AML-193 (cell line): Measurements from ENCODE around the gene DCAF6.

Experiments used
- DNase-seq, 2 experiments: peaks; one replicate each; lab custom pipeline; 2025; lab: John Stamatoyannopoulos, UW

Gene DCAF6

DNA sequence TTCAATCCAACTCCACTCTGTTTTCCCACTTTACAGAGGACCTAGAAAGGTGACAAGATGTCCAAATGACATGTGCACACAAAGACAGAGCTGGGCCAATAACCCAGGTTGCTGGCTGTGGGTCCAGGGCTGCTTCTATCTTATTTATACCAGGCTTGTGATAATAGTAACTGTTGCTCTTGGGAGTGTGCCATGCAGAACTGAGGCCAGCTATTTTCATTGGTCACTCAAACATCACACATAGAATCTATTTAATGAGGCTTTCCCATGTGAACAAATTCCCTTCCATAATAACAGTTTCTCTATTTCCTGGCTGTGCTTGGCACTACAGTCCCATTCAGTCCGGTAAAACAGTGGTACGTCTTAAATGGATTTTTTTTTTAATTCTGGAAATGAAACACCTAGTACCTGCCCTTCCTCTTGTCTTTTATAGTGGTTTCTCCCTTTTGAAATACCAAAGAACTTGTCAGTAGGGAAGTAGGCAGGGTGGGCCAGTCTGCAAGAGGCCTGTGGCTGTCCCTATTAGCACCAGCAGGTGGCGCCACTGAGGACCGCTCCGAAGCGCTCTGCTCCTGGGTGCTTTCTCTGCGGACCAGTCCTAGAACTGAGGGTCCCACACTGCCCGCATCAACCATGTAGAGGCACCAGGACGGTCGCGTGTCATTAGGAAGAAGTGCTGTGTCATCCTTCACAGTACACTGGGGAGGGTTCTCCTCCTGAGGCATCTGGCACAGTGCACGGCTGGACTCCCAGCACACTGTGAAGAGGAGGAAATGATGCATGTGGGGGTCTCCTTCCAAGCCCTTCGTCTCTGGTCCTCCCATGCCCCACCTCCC, 148.1 kb downstream of the DCAF6 start:
- peak; percentile 43 to 45 for DNase-seq

DNA sequence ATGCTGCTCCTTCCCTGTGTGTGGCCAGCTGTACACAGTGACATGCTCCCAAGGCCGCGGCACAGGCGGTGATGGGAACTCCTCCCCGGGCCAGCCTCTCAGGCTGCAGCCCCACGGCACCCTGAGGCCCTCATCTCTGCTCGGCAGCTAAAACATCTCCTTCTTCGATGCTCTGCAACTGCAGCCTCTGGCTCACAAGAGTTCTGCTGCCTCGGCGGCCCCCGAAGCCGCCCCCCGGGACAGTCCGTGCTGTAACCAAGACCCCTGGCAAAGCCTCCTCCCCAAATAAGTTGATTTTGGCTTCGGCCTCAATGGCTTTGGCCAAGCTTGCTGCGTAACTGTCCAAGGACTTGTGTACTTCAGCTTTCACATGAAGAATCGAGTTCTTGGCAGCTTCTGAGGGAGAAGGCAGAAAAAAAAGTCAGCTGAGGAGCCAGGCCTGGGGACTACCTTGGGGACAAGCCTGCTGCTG, 149.0 kb downstream of the DCAF6 start:
- DNase-seq, result no peak

DNA sequence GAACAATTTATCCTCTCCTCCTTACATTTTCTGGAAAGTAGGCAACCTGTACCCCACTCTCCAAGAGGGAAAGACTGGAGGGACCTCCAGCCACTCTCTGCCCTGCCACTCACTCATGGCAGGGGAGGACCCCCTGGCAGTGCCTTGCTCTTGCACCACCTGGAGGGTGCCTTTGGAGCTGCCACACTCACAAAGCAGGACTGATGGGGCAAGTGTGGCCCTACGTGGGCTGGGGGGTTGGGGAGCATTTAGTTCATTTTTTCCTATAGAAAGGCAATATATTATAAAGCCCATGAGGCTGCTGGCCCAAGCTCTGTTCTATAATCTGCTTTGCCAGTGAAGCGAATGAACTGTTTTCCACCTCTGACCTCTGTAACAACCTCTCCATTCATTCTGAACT, 150.0 kb downstream of the DCAF6 start:
- DNase-seq, result no peak

DNA sequence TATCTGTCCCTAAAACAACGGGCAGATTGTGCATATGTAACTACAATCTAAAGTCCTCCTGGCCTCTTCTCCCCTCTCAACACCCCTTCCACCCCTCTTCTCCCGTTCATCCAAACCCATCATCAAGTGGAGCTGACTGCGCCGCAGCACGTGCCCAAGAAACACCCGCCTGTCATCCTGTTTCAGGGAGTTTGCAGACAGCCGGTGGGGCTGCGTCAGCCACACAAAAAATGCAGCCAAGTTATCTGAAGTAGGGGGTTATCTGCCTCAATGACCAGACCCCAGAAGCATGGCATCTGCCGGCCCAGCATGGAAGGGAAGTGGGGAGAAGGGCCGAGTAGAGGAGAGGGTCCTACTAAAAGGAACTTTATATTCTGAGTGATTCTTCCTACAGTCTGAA, 151.2 kb downstream of the DCAF6 start:
- DNase-seq, result no peak

DNA sequence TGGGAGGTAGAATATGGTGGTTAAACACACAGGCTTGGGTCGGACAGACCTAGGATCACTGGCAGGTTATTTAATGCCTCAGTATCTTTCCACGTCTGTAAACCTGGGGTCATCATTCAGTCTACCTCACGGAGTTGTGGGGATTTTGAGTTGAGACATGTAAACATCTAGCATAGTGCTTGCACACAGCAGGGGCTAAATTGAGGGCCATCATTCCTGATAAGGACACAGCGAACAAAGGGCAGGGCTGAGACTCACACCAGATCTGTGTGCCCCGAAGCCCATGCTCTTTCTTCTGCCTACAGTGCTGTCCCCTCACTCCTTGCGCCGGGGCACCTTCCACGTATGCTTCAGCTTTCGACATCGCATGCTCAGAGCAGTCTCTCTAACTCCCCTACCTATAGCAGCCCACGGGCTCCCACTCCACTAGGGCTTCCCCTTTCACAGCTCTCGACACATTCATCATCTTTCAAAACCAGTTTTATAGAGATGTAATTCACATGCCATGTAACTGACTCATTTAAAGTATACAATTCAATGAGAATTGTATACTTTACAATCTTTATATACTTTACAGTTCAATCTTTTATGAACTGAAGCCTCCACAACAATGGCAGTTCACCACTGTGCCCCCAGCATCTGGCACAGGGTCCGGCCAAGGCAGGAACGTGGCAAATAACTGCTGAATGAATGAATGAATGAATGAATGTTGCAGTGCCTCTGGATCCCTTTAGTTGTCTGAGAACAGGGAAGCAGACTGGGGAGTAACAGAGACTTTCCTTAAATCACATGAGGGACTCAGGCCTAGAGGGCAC, 152.2 kb downstream of the DCAF6 start:
- no peak for DNase-seq

DNA sequence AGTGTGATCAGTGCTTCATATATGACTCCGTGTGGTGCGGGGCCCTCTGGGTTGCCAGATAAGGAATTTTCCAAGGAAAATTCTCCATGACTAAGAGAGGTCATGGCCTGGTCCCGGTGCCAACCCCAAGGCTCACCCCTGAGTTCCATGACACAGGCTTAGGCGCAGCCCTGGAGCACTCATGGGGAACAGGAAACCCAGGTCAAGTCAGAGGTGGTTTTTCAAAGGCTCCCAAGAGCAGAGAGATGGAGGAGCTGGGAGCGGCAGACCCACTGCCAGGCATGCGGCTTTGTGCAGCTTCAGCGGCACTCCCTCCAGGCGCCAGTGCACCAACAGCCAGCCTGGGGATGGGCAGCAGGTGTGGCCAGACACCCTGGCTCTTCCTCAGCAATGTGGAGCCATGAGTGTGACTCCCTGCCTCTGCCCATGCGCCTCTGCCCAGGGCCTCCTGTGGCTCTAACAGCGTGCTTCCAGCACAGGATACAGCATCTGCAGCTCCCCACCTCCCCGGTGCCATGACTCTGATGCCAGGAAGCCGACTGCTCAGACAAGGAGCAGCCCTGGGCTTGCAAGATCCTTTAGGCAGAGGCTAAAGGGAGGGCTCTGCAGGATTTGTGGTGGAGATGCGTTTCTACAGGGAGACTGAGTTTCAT, 153.0 kb downstream of the DCAF6 start:
- DNase-seq, result no peak

DNA sequence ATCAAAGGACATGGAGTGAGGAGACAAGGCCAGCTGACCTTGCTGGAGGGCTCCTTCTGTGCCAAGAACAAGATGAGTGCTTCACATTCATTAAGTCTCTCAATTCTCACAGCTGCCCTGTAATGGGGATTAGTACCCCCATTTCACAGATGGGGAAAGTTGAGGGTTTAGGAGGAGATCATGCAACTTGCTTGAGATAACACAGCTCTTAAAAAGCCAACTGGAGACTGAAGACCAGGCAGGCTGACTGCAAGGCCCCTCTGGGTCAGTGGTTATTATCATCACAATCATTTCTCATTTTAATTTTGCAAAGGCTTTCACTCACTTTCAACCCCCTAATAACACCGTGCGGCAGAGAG, 153.5 kb downstream of the DCAF6 start:
- DNase-seq, result no peak

DNA sequence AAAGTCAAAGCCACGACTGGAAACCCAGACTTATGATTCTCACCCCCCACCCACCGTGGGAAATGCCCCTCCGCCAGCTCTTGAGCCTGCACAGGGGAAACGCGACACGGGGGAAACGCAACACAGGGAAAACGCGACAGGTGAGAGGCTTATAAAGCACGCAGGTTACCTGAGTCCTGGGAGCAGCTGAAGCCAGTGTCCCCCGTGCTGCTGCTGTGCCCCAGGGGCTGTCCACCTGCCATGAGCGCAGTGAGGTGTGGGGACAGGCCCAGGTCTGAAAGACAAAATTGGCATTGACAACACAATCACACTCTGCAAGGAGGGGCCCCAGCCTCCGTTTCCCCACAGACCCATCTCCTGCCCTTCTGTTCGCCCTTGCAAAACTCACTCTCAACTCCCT, 153.9 kb downstream of the DCAF6 start:
- no peak for DNase-seq

DNA sequence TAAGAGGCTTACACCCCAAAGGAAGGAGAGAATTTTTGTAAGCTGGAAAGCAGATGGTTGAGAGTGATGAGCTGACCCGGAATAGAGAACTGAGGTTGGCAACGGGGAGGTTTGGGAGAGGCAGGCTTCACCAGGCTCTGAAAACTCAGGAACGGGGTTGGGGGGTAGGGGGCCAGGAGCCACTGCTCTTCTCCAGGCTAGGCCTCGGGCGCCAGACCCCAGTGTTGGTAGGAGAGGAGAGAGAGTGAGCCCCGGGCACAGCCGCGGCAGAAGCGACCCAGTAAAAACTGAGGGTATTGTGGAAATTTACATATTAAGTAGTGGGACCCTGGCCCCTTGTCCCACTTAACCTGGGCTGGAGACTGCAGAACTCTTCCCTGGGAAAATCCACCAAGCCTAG, 154.6 kb downstream of the DCAF6 start:
- no peak for DNase-seq

DNA sequence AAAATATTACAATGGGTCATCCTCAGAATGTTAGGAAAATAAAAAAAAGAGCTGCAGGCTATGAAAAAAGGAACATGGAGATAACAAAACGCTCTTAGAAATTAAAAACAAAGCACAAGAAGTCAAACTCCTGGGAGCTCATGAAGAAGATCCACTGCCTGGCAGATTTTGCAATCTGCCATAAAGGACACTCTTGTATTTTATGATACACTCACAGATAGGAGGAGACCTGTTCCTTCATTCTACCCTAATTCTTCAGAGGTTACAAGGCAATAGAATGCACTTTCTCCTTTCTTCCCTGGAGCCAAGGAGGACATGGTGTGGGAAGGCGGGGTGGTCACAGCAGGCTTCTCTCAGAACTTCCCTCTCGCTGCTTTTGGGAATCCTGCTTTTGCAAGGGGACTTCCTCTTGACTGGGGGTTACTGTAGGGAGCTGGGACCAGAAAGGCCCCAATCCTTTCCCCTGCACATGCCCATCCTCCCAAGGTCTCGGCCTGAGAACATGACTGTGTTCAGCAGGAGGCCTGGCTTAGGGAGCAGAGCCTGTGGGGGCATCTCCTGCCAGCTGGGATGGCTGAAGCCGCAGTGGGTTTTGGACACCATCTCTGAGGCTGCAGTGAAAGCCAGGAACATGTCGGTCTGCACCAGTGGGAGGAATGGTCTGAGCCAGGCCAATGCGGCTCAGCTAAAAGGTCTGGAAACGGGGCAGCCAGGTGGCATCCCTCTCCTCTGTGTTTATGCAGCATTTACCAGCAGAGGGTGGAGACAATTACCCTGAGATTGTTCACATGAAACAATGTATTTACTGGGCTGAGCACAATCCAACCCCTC, 155.5 kb downstream of the DCAF6 start:
- DNase-seq, result no peak

DNA sequence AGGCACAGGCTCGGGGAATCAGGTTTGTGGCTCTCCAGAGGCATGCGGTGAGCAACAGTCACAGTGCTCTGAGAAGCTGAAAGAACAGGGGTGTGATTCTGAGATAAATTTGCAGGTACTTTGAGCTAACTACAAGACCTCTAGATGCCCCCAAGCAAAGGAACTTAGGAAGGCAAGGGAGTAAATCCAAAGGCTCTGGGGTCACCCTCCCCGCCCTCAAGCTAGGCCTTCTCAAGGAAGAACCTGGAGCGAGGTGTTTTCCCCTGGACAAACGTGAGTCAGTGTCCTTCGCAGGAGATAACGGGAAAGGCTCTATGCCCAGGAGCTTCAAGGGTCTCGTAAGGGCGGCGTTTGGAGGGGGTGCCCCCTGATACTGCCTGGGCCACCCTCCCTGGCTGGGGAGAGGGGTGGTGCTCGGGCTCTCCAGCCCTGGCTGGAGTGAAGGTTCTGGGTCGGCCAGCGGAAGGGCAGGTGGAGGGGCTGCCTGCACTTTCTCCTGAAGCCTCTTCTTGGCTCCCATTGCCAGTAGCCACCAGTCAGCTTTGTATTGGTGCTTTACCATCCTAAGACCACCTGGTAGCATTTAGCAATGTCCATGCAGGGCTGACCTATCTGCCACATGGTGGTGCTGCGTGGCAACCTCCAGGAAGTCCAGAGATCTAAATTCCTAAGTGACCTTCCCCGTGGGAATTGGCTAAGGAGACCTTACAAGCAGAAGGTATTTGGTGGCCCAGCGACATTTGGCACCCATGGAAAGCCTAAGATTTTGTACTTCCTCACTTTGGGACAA, 156.3 kb downstream of the DCAF6 start:
- no peak for DNase-seq

DNA sequence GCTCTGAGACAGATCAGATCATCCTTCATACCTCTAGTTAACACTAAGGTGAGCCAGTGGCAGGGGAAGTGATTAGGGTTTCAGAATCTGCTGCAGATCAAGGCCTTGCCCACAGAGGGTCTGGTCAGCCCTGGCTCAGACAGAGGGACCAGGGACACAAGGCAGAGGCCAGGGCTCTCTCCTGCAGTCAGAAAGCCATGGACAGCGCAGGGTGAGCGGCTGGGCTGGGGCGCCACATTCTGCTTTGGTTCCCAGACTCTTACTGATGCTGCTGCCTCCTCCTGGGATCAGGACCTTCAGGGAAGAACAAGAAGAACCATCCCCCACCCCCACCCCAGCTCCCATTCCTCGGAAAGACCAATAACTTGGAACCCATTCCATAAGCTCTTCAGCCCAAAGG, 157.1 kb downstream of the DCAF6 start:
- no peak for DNase-seq

DNA sequence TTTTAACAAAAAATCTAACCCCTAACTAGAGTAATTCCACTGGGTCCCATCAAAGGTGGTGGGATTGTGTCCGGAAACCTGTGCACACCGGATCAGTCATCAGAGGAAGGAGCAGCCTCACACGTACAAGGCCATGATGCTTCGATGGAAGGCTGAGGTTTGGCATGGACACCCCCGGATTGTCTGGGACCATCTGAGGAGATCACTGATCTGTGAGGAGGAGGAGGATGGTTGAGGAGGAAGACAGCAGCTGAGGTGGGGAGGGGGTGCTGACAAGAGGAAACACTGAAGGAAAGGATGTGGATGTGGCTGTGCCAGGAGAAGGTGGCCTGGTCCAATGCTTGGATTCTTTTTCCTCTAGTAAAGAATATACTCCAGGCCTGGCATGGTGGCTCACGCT, 159.0 kb downstream of the DCAF6 start:
- DNase-seq, result no peak

DNA sequence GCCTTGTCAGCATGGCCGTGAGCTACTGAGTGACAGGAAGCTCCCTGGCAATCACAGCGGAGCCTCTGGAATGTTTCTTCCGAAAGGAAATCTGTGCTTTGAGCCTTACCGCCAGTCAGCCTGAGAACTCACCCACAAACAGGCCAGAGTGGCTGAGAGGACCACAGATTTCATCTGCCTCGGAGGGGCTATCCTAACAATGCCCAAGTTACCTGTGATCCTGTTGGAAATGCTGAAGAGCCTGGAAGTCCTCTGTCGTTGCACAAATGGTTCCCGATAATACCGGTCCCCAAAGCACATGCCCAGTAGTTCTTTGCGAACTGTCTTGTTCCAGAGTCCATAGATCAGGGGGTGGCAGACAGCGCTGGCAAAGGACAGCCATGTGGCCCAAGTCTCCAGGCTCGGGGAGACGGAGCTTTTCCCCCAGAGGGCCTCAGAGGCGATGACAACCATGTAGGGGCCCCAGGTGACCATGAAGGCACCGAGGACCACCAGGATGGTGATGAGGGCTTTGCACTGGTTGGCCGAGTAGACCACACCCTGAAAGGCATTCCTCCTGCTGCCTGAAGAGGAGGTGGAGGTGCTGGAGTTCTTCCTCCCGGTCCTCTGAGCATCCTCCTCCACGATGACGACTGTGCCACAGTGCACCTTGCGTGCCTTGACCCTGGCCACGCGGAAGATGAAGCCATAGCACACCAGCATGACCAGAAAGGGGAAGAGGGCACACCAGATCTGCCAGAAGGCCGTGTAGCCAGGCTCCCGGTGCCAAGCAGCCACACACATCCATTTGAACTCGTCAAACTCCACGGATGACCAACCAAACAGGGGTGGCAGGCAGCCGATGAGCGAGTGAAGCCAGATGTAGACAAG, 160.0 kb downstream of the DCAF6 start:
- no peak for DNase-seq

DNA sequence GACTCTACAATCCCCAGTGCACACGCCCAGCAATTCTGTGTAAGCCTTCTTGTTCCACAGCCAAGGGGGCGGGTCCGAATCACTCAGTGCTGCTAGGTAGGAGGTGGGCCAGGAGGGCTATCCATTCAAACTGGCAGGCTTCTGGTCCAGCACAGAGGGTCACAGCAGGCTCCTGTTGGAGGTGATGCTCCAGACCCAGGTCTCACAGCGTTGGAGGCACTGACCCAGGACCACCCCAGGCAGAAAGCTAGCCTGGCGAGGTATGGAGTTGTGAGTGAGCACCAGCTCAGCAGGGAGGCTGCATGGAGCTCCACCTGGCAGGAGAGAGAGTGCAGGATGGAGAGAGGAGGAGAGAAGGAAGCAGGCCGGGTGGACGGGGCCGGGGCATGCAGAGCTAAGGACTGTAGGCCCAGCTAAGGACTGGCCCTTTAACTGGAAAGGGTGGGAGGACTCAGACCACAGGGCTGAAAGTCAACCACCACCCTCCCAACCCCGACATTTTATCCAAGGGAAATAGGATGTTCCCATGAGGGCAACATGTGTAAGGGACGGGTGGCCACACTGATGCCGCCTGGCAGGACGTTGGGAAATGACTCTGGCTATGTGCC, 161.5 kb downstream of the DCAF6 start:
- DNase-seq, result no peak

DNA sequence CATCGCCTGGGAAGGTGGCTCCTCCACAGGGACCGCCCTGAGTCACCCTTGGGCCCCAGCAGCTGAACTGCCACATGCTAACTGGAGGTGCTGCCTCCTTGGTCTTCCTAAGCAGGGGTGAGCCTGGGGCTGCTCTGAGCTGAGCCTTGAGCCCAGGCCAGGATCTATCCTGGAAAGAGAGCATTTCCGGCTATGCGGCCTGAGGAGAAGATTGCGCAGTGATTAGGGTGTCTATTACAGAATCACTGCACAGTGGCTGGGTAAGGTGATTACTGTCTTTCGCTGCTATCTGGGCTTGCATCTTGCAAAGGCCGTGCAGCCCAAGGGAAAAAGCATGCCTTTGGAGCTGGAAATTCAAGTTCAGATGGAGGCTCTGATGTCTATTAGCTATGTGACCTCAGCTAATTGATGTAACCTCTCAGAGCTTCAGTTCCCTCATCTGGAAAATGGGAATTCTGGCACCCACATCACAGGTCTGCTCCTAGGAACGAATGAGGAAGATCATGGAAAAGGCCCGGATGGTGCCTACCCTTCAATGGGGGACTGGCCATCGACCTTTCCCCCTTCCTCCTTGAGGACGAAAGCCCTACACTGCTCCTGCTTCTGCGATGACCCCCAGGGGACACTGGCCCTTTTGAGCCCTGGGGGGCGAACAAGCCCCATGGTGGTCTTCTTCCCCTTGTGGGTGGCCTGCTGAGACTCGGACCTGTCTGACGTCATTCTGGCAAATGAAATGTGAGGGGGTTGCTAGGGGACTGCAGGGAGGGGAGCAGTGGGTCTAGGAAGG, 162.2 kb downstream of the DCAF6 start:
- DNase-seq, result no peak

DNA sequence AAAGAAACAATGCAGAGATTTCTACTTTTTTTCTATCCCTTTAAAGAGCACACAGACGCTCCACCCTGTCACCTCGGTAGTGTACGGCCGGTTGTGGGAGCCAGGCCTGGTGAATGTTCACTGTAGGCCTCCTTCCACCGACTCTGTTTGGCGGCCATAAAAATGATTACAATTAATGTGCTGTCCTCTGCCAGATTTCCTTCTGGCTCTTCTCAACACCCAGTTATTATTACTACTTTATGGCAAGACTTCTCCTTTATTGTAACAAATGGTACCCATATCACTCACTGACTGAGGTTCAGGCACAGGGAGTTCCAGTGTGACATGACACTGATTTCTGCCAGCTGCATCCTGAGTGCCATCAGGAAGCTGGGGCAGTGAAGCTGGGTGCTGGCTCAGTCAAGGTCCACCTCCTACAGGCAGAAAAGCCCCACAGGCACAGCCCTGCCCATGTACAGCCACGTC, 162.9 kb downstream of the DCAF6 start:
- no peak for DNase-seq

DNA sequence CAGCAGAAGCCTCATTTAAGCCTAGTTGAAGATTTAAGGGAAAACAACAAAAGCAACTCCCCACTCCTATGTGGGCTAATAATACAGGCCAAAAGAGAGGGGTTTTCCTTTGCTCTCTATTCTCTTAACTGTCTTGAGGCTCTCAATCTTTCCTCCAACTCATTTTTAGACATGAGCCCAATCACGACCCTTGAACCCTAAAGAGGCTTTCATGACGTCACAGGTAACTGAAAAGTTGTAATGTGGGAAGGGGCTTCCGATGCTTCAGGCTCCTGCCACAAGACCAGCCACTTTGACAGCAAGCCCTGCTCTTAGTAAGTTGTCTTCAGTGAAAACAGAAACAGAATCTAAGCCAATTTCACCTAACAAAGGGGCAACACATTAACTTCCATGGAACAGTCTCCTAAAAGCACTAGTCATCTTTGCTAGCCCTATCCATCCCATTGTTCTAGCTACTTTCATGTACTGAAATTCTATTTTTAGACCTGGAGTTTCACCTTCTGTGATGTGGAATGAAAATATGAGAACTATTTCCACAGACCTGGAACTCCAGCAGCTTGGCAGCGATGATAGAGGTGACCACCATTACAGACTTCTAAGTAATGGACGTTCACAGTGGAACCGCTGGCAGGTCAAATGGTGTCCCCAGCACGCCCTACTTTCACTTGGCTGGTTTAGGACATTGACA, 164.0 kb downstream of the DCAF6 start:
- no peak for DNase-seq
